Sigmoid colon (tissue), 7 donors: Measurements from ENCODE around the gene AGFG1. TPM values are rescaled to one million over a fixed set of nuclear protein-coding genes. Genes with fewer than 3 reads are reported as not detected.

Source experiments
- DNase-seq: peaks from one replicate; pipeline ENCODE4 v3.0.0-alpha.2; 2019
- H3K27ac ChIP-seq, 4 donors: fragments of 200-600 bp; sonication (generic); one replicate each; pipeline ENCODE4 v1.5.1; 2016 to 2019; ENCODE audit warnings: mild to moderate bottlenecking in 1 of 4
- H3K27me3 ChIP-seq, 3 donors: fragments of 200-600 bp; sonication (generic); one replicate each; pipeline ENCODE4 v1.5.1; 2019; ENCODE audit warnings: mild to moderate bottlenecking in 1 of 3
- H3K36me3 ChIP-seq, 4 donors: fragments of 200-600 bp; sonication (generic); one replicate each; pipeline ENCODE4 v1.5.1; 2016 to 2019
- H3K4me1 ChIP-seq, 4 donors: fragments of 200-600 bp; sonication (generic); one replicate each; pipeline ENCODE4 v1.5.1; 2017 to 2019
- H3K4me3 ChIP-seq, 4 donors: fragments of 200-600 bp; sonication (generic); one replicate each; pipeline ENCODE4 v1.5.1; 2017 to 2019; ENCODE audit warnings: mild to moderate bottlenecking in 2 of 4, moderate library complexity in 1 of 4
- H3K9me3 ChIP-seq, 4 donors: fragments of 200-600 bp in 3 of 4; sonication (generic) in 3 of 4; one replicate each; pipeline versions ENCODE4 v1.5.1 to v1.6.1; 2013 to 2019
- EP300 ChIP-seq, 4 donors: sonication (generic); formaldehyde crosslinking; IDR thresholded peaks; one replicate each; pipeline ENCODE4 v1.6.1; 2017; ENCODE audit warnings: antibody characterized with exemption in 4 of 4
- POLR2A ChIP-seq, 2 donors: fragments of 450-650 bp; IDR thresholded peaks; one replicate each; pipeline ENCODE4 v1.6.1; 2016; ENCODE audit warnings: antibody characterized with exemption in 2 of 2, mild to moderate bottlenecking in 2 of 2, moderate library complexity in 2 of 2
- POLR2AphosphoS5 ChIP-seq, 4 donors: sonication (generic); formaldehyde crosslinking; IDR thresholded peaks; one replicate each; pipeline ENCODE4 v1.6.1; 2017; ENCODE audit warnings: antibody characterized with exemption in 4 of 4
- WGBS, 2 donors: extraction: QIAGEN DNeasy Blood & Tissue Kit; methylation state at CpG; one replicate each; pipeline ENCODE4 v1.1.7; 2013; 5-methylcytosine and 5-hydroxymethylcytosine counted together
- intact Hi-C: fragments of 100-400 bp; cut with DNase I; formaldehyde crosslinking; loops from one replicate; pipeline ENCODE4 v1.15.1; 2023
- polyA plus RNA-seq, 3 donors: library from polyadenylated mRNA; stranded (reverse); fragments of 200-250 nt; gene quantifications; one replicate each; pipeline ENCODE4 v1.2.3, GENCODE V29; 2013
- total RNA-seq, 4 donors: library from RNA; depleted of rRNA; stranded (reverse); fragments of >200 nt; gene quantifications; one replicate each; pipeline ENCODE4 v1.1.0, GENCODE V29; 2016
- TF ChIP-seq, protein P1 (sequence below), 4 experiments: fragments of 450-650 bp in 3 of 4; fragments of 200-600 bp in 1 of 4; IDR thresholded peaks; one replicate each; pipeline ENCODE4 v1.5.1; 2016 to 2019; ENCODE audit warnings: antibody characterized with exemption in 4 of 4, mild to moderate bottlenecking in 3 of 4, moderate library complexity in 2 of 4
- donor health status: healthy with polysubstance abuse.
- donor health status: Bipolar disorder and iron deficiency.
- donor health status: healthy.

Gene AGFG1
- total and polyA plus RNA-seq, 7 donors: 36.0 to 53.9 (median 43.6) TPM

DNA sequence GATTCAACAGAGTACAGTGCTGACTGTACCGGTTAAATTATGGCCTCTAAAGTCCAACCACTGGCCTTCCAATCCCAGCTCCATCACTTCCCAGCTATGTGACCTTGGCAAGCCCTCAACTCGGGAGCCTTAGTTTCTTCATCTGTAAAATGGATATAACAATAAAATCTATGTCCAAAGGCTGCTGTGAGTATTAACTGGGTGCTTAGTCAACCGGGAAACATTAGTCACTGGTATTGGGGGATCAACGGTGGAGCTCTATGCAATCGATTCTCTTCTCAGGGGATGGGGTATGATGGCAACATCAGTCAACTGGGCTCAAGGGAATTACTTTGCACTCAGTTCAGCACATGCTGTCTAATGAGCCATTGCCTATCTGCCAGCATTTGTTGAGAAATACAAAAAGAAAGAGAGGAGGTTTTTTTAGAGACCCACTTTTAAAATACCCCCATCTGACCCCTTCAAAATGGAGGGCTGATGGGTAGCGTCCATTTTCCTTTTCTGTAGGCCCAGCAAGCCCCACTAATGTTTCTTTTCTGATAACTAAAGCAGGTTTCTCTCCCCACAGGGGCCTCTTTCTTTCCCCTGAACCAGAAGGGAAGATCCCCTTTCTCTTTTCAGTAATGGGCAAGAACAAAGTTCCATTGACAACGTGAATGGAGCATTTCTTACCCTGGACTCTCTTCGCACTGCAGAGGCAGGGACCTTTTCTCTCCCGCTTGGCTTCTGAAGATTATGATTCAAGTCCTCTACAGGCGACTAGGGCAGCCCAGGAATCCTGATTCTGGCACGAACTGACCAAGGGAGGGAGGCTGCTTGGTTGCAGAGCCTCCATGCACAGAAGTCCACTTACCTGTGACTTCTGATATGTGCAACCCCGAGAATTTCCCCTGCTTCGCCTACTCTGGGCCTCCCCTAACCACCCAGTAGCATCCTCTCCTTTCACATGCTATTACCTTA is 8.7 kb upstream of the AGFG1 start:
- Histone ChIP-seq H3K4me1 (no peaks in the 10 kb centered on the region), H3K27me3 (no peaks in the 10 kb centered on the region), H3K4me3 (no peak overlapping the region), H3K9me3 (no peaks in the 10 kb centered on the region), H3K36me3 (no peaks in the 10 kb centered on the region), H3K27ac (no peak overlapping the region)
- 80 to 87% methylated on average over 13 of the region's 13 CpGs for WGBS, 2 donors
- TF ChIP-seq, protein P1, sequence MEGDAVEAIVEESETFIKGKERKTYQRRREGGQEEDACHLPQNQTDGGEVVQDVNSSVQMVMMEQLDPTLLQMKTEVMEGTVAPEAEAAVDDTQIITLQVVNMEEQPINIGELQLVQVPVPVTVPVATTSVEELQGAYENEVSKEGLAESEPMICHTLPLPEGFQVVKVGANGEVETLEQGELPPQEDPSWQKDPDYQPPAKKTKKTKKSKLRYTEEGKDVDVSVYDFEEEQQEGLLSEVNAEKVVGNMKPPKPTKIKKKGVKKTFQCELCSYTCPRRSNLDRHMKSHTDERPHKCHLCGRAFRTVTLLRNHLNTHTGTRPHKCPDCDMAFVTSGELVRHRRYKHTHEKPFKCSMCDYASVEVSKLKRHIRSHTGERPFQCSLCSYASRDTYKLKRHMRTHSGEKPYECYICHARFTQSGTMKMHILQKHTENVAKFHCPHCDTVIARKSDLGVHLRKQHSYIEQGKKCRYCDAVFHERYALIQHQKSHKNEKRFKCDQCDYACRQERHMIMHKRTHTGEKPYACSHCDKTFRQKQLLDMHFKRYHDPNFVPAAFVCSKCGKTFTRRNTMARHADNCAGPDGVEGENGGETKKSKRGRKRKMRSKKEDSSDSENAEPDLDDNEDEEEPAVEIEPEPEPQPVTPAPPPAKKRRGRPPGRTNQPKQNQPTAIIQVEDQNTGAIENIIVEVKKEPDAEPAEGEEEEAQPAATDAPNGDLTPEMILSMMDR (IDR thresholded peaks at IDR 0.05): no peak
- no peak for TF ChIP-seq POLR2A (IDR thresholded peaks at IDR 0.05)
- intact Hi-C loops: no loop called here
- no peak for DNase-seq

GRCh38 chr2:227464361-227464760 is 7.6 kb upstream of the AGFG1 start:
- intact Hi-C loops: no loop called here
- no peaks in the 10 kb centered on the region for H3K36me3 ChIP-seq
- no peak for DNase-seq
- no peak for TF ChIP-seq EP300 (IDR thresholded peaks at IDR 0.05)
- TF ChIP-seq, protein P1 (IDR thresholded peaks at IDR 0.05): no peak
- no peak for TF ChIP-seq POLR2AphosphoS5 (IDR thresholded peaks at IDR 0.05)
- no peaks in the 10 kb centered on the region for H3K9me3 ChIP-seq
- no peaks in the 10 kb centered on the region for H3K4me1 ChIP-seq
- H3K27ac ChIP-seq: no peak overlapping the region
- 44 to 81% methylated on average over 3 of the region's 3 CpGs for WGBS, 2 donors
- no peak overlapping the region for H3K4me3 ChIP-seq
- no peaks in the 10 kb centered on the region for H3K27me3 ChIP-seq

GRCh38 chr2:227464851-227465250 is 7.1 kb upstream of the AGFG1 start:
- no peaks in the 10 kb centered on the region for H3K4me1 ChIP-seq
- intact Hi-C loops: no loop called here

DNA sequence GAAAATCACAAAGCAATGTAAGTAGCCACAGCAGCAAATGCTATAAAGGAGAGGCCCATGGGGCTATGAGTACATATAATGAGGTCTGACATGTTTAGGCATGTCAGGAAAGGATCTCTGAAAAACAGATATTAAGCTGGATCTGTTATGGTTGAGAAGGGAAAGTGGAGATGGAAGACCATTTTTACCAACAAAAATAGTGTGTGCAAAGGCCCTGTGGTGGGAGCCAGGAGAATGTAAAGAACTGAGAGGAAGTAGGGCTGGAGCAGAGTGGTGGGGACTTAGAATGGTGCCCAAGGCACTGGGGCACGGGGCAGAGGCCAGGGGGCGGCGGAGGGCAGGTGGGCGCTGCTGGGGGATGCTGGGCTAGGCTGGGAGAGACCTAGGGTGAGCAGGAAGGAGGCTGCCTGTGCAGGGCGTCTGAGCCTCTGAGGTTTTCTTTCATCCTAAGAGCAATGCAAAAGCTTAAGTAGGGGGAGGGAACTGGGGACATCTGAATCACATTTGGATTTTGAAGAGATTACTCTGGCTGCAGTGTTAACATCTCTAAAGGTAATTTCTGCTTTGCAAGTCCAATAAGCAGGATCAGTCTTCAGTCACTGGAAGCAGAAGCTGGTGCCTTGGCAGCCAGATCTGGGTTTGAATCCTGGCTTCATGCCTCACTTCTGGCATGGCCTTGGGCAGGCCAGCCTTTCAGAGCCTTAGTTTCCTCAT is 4.9 kb upstream of the AGFG1 start:
- DNase-seq: no peak
- H3K4me1 ChIP-seq: peaks cover 0 to 3% (median 0%) of the 10 kb centered on the region in 4 donors
- H3K36me3 ChIP-seq: no peaks in the 10 kb centered on the region
- H3K9me3 ChIP-seq: no peaks in the 10 kb centered on the region
- intact Hi-C loops: no loop called here
- H3K4me3 ChIP-seq: no peak overlapping the region
- H3K27me3 ChIP-seq: no peaks in the 10 kb centered on the region
- no peak for TF ChIP-seq EP300 (IDR thresholded peaks at IDR 0.05)
- TF ChIP-seq POLR2A (IDR thresholded peaks at IDR 0.05): no peak
- TF ChIP-seq POLR2AphosphoS5 (IDR thresholded peaks at IDR 0.05): no peak
- TF ChIP-seq, protein P1 (IDR thresholded peaks at IDR 0.05): no peak
- no peak overlapping the region for H3K27ac ChIP-seq
- 81 to 91% methylated on average over 5 of the region's 5 CpGs for WGBS, 2 donors

More at GRCh38 chr2:227464851-227465250, 7.1 kb upstream of the AGFG1 start:
- DNase-seq: no peak
- no peaks in the 10 kb centered on the region for H3K9me3 ChIP-seq
- WGBS, 2 donors: 85 to 92% methylated on average over 7 of the region's 7 CpGs
- H3K4me3 ChIP-seq: no peak overlapping the region
- TF ChIP-seq POLR2A (IDR thresholded peaks at IDR 0.05) (no peak), EP300 (IDR thresholded peaks at IDR 0.05) (no peak), POLR2AphosphoS5 (IDR thresholded peaks at IDR 0.05) (no peak)
- TF ChIP-seq, protein P1 (IDR thresholded peaks at IDR 0.05): no peak
- no peaks in the 10 kb centered on the region for H3K27me3 ChIP-seq
- H3K36me3 ChIP-seq: no peaks in the 10 kb centered on the region
- H3K27ac ChIP-seq: no peak overlapping the region
